T47D (cell line): ENCODE results near the gene ADA.

Source experiments
- DNase-seq, 2 experiments: peaks; one replicate each; pipeline versions ENCODE4 v3.0.0 to v3.0.0-alpha.2; 2011 to 2012; ENCODE audit warnings: low read depth in 1 of 2, low spot score in 1 of 2
- JUND ChIP-seq: IDR thresholded peaks from 2 replicates; pipeline ENCODE4 v1.6.1; 2012; ENCODE audit warnings: low read depth
- in situ Hi-C: cut with HindIII; loops from 2 replicates; pipeline ENCODE4 v1.10.0; 2016; ENCODE audit warnings: low sequenced_read_pairs, low pct_unique_long_range_greater_than_20kb

Gene ADA

GRCh38 chr20:44637042-44637441, 14.5 kb downstream of the ADA start:
- DNase-seq: no peak
- in situ Hi-C loops: no loop called here
- no peak for TF ChIP-seq JUND

- DNase-seq: no peak
- TF ChIP-seq JUND: no peak
- in situ Hi-C loops: no loop called here
Observed at GRCh38 chr20:44635877-44636276, 15.6 kb downstream of the ADA start.

- DNase-seq: no peak
- TF ChIP-seq JUND: no peak
- in situ Hi-C loops: no loop called here
Observed at GRCh38 chr20:44633872-44634600, 17.5 kb downstream of the ADA start.

GRCh38 chr20:44633187-44633810, 18.2 kb downstream of the ADA start:
- in situ Hi-C loops: no loop called here
- TF ChIP-seq JUND: no peak

GRCh38 chr20:44632103-44632752, 19.3 kb downstream of the ADA start:
- in situ Hi-C loops: no loop called here
- DNase-seq: no peak
- TF ChIP-seq JUND: no peak

More at GRCh38 chr20:44633187-44633810, 18.2 kb downstream of the ADA start:
- no peak for DNase-seq

- in situ Hi-C loops: no loop called here
- TF ChIP-seq JUND: no peak
- DNase-seq: no peak
Observed at GRCh38 chr20:44630297-44630696, 21.2 kb downstream of the ADA start.

GRCh38 chr20:44629542-44629941, 22.0 kb downstream of the ADA start:
- no peak for TF ChIP-seq JUND
- in situ Hi-C loops: no loop called here
- DNase-seq: no peak

- no peak for DNase-seq
- in situ Hi-C loops: no loop called here
Observed at GRCh38 chr20:44629017-44629385, 22.5 kb downstream of the ADA start.

GRCh38 chr20:44627364-44628010, 24.0 kb downstream of the ADA start:
- TF ChIP-seq JUND: no peak
- DNase-seq: no peak
- in situ Hi-C loops: no loop called here

More at GRCh38 chr20:44629017-44629385, 22.5 kb downstream of the ADA start:
- no peak for TF ChIP-seq JUND

GRCh38 chr20:44626278-44626677, 25.2 kb downstream of the ADA start:
- DNase-seq: no peak
- in situ Hi-C loops: no loop called here
- no peak for TF ChIP-seq JUND

- no peak for DNase-seq
- in situ Hi-C loops: no loop called here
Observed at GRCh38 chr20:44625361-44625760, 26.1 kb downstream of the ADA start.

GRCh38 chr20:44624743-44625271, 26.7 kb downstream of the ADA start:
- DNase-seq: no peak
- TF ChIP-seq JUND: no peak
- in situ Hi-C loops: no loop called here

More at GRCh38 chr20:44625361-44625760, 26.1 kb downstream of the ADA start:
- no peak for TF ChIP-seq JUND
